Measurements from ENCODE around the gene ADGRE1.

Gene ADGRE1

GRCh38 chr19:6887316-6887715 lies at the start of gene ADGRE1:
TSS of gene ADGRE1 (plus strand) at chr19:6887579. CDS start at chr19:6887609, 30 bp downstream.
- H3K4me3 ChIP-seq, result no peak within 1 kb of the TSS
- H3K4me1 ChIP-seq, result peaks cover 16% of the 10 kb centered on the region
- no peaks in the 10 kb centered on the region for H3K36me3 ChIP-seq
- H3K4me2 ChIP-seq, result peak within 1 kb of the TSS; percentile 34
- H3K27me3 ChIP-seq, result no peaks in the 10 kb centered on the region
- no peak within 1 kb of the TSS for H3K9ac ChIP-seq
- H4K20me1 ChIP-seq, result no peaks in the 10 kb centered on the region
- TF ChIP-seq Cebpa-rat (IDR thresholded peaks at IDR 0.05), result no peak
- H3K27ac ChIP-seq, result no peak within 1 kb of the TSS
- H3K9me3 ChIP-seq, result peaks cover 24% of the 10 kb centered on the region

- no peak overlapping the region for H3K4me2 ChIP-seq
- no peaks in the 10 kb centered on the region for H3K9me3 ChIP-seq
- H3K27me3 ChIP-seq, result no peaks in the 10 kb centered on the region
- H3K4me1 ChIP-seq, result no peaks in the 10 kb centered on the region
- no peak for TF ChIP-seq Cebpa-rat (IDR thresholded peaks at IDR 0.05)
- peaks cover 97% of the 10 kb centered on the region for H3K36me3 ChIP-seq
- no peak overlapping the region for H3K27ac ChIP-seq
- no peak overlapping the region for H3K9ac ChIP-seq
- H3K4me3 ChIP-seq, result no peak overlapping the region
- peaks cover 11% of the 10 kb centered on the region; the same call in 1 of the 2 replicates for H4K20me1 ChIP-seq
Measured at GRCh38 chr19:6838062-6838655, 49.2 kb upstream of the ADGRE1 start.

GRCh38 chr19:6842871-6843607 lies 44.3 kb upstream of the ADGRE1 start:
- Histone ChIP-seq H3K4me3 (no peak overlapping the region), H3K4me2 (no peak overlapping the region), H3K27ac (no peak overlapping the region), H3K27me3 (no peaks in the 10 kb centered on the region), H3K4me1 (no peaks in the 10 kb centered on the region), H3K9ac (no peak overlapping the region), H3K9me3 (no peaks in the 10 kb centered on the region), H4K20me1 (peaks cover 11% of the 10 kb centered on the region), H3K36me3 (peaks cover 84% of the 10 kb centered on the region)
- no peak for TF ChIP-seq Cebpa-rat (IDR thresholded peaks at IDR 0.05)

GRCh38 chr19:6847828-6848200 lies 39.6 kb upstream of the ADGRE1 start:
- peaks cover 83% of the 10 kb centered on the region for H3K36me3 ChIP-seq
- H3K27me3 ChIP-seq, result no peaks in the 10 kb centered on the region
- no peak overlapping the region for H3K4me3 ChIP-seq
- H4K20me1 ChIP-seq, result peaks cover 18% of the 10 kb centered on the region
- no peak overlapping the region for H3K4me2 ChIP-seq
- no peak overlapping the region for H3K27ac ChIP-seq
- no peak for TF ChIP-seq Cebpa-rat (IDR thresholded peaks at IDR 0.05)
- H3K9ac ChIP-seq, result no peak overlapping the region
- no peaks in the 10 kb centered on the region for H3K4me1 ChIP-seq
- H3K9me3 ChIP-seq, result no peaks in the 10 kb centered on the region

GRCh38 chr19:6848986-6849385 lies 38.4 kb upstream of the ADGRE1 start:
- Histone ChIP-seq H3K4me1 (no peaks in the 10 kb centered on the region), H3K36me3 (peaks cover 83% of the 10 kb centered on the region), H3K9ac (no peak overlapping the region), H3K9me3 (no peaks in the 10 kb centered on the region), H4K20me1 (peaks cover 18% of the 10 kb centered on the region), H3K27me3 (no peaks in the 10 kb centered on the region), H3K4me3 (no peak overlapping the region), H3K4me2 (no peak overlapping the region), H3K27ac (no peak overlapping the region)
- TF ChIP-seq Cebpa-rat (IDR thresholded peaks at IDR 0.05), result no peak

GRCh38 chr19:6849876-6850275 lies 37.5 kb upstream of the ADGRE1 start:
- Histone ChIP-seq H3K4me2 (no peak overlapping the region), H4K20me1 (peaks cover 18% of the 10 kb centered on the region), H3K27me3 (no peaks in the 10 kb centered on the region), H3K4me3 (no peak overlapping the region), H3K4me1 (no peaks in the 10 kb centered on the region), H3K9ac (no peak overlapping the region), H3K27ac (no peak overlapping the region), H3K36me3 (peaks cover 83% of the 10 kb centered on the region), H3K9me3 (no peaks in the 10 kb centered on the region)
- no peak for TF ChIP-seq Cebpa-rat (IDR thresholded peaks at IDR 0.05)

- H4K20me1 ChIP-seq, result peaks cover 18% of the 10 kb centered on the region
- no peak for TF ChIP-seq Cebpa-rat (IDR thresholded peaks at IDR 0.05)
- peaks cover 95% of the 10 kb centered on the region for H3K36me3 ChIP-seq
Measured at GRCh38 chr19:6851359-6851758, 36.0 kb upstream of the ADGRE1 start.

GRCh38 chr19:6852001-6852400 lies 35.4 kb upstream of the ADGRE1 start:
- peaks cover 17% of the 10 kb centered on the region for H4K20me1 ChIP-seq
- no peaks in the 10 kb centered on the region for H3K9me3 ChIP-seq
- H3K4me1 ChIP-seq, result no peaks in the 10 kb centered on the region
- no peak overlapping the region for H3K9ac ChIP-seq
- no peak for TF ChIP-seq Cebpa-rat (IDR thresholded peaks at IDR 0.05)
- no peak overlapping the region for H3K4me2 ChIP-seq
- H3K36me3 ChIP-seq, result peaks cover 99% of the 10 kb centered on the region
- H3K27ac ChIP-seq, result no peak overlapping the region
- H3K4me3 ChIP-seq, result no peak overlapping the region
- no peaks in the 10 kb centered on the region for H3K27me3 ChIP-seq

More at GRCh38 chr19:6851359-6851758, 36.0 kb upstream of the ADGRE1 start:
- Histone ChIP-seq H3K4me2 (no peak overlapping the region), H3K9me3 (no peaks in the 10 kb centered on the region), H3K4me3 (no peak overlapping the region), H3K27ac (no peak overlapping the region), H3K27me3 (no peaks in the 10 kb centered on the region), H3K4me1 (no peaks in the 10 kb centered on the region), H3K9ac (no peak overlapping the region)

GRCh38 chr19:6853868-6854267 lies 33.5 kb upstream of the ADGRE1 start:
- Histone ChIP-seq H3K4me1 (no peaks in the 10 kb centered on the region), H3K4me2 (no peak overlapping the region), H3K27ac (no peak overlapping the region), H3K9me3 (no peaks in the 10 kb centered on the region), H3K9ac (no peak overlapping the region), H3K27me3 (no peaks in the 10 kb centered on the region), H3K4me3 (no peak overlapping the region), H3K36me3 (peaks cover 97% of the 10 kb centered on the region), H4K20me1 (0 out of 2 replicates have a peak, but pooled peaks cover 6% of the 10 kb centered on the region)
- no peak for TF ChIP-seq Cebpa-rat (IDR thresholded peaks at IDR 0.05)

- Histone ChIP-seq H4K20me1 (0 out of 2 replicates have a peak, but pooled peaks cover 6% of the 10 kb centered on the region), H3K9ac (no peak overlapping the region), H3K9me3 (no peaks in the 10 kb centered on the region), H3K4me2 (no peak overlapping the region), H3K27ac (no peak overlapping the region), H3K27me3 (no peaks in the 10 kb centered on the region), H3K4me1 (no peaks in the 10 kb centered on the region), H3K4me3 (no peak overlapping the region), H3K36me3 (peaks cover 93% of the 10 kb centered on the region)
- no peak for TF ChIP-seq Cebpa-rat (IDR thresholded peaks at IDR 0.05)
Measured at GRCh38 chr19:6854758-6855157, 32.6 kb upstream of the ADGRE1 start.
